Activated CD4-positive, alpha-beta memory T cell treated with anti-CD3 and anti-CD28 coated beads for 36 hours (primary cell): ENCODE data around the gene CPE. TPM values are rescaled to one million over a fixed set of nuclear protein-coding genes. Genes with fewer than 3 reads are reported as not detected.
"Not testable (repeated sequence)": the region's sequence is repeated elsewhere in the genome, so short reads cannot be mapped to it uniquely, and the experiment has no call there.

ENCODE experiments used
- CTCF ChIA-PET: fragments of 350-600 bp; sonication (Branson Sonifier 250); formaldehyde crosslinking; loops from one replicate; lab custom pipeline; 2021; ENCODE audit warnings: antibody characterized with exemption, inconsistent platforms; lab: Charles Lee
- POLR2A ChIA-PET: fragments of 350-600 bp; sonication (Branson Sonifier 250); formaldehyde crosslinking; loops from one replicate; lab custom pipeline; 2021; ENCODE audit warnings: antibody characterized with exemption; lab: Charles Lee
- DNase-seq: peaks from one replicate; pipeline ENCODE4 v3.0.0-alpha.2; 2020
- H3K27ac Mint-ChIP-seq: one replicate; pipeline ENCODE4 v1.8.0; 2021; ENCODE audit warnings: mixed read lengths
- H3K27me3 Mint-ChIP-seq: one replicate; pipeline ENCODE4 v1.8.0; 2021; ENCODE audit warnings: mixed read lengths
- H3K36me3 Mint-ChIP-seq: one replicate; pipeline ENCODE4 v1.8.0; 2021; ENCODE audit warnings: mixed read lengths
- H3K4me1 Mint-ChIP-seq: one replicate; pipeline ENCODE4 v1.8.0; 2021; ENCODE audit warnings: low read depth, mixed read lengths
- H3K4me3 Mint-ChIP-seq: one replicate; pipeline ENCODE4 v1.8.0; 2021; ENCODE audit warnings: mild to moderate bottlenecking, mixed read lengths
- H3K9me3 Mint-ChIP-seq: one replicate; pipeline ENCODE4 v1.8.0; 2021; ENCODE audit warnings: mixed read lengths
- intact Hi-C: fragments of 100-400 bp; cut with micrococcal nuclease; formaldehyde crosslinking; loops from one replicate; pipeline ENCODE4 v1.15.1; 2023
- total RNA-seq, 2 experiments: library from RNA; stranded (reverse); gene quantifications; one replicate each; pipeline ENCODE4 v1.2.3, GENCODE V29; 2021

CPE gene
- total RNA-seq, 2 experiments from 2014 or later: not detected

GRCh38 chr4:165449333-165449732 lies 70.5 kb downstream of the CPE start:
- POLR2A ChIA-PET: no interaction called here
- CTCF ChIA-PET: interaction anchor here (1.0 kb wide), 1 partner anchor 318 kb away, joined by 4 read pairs; no protein-coding TSS in a partner anchor
- Mint-ChIP-seq H3K4me1 (no peaks in the 10 kb centered on the region), H3K36me3 (no peaks in the 10 kb centered on the region), H3K27me3 (no peaks in the 10 kb centered on the region), H3K4me3 (no peak overlapping the region), H3K27ac (no peak overlapping the region), H3K9me3 (no peaks in the 10 kb centered on the region)
- intact Hi-C loops: no loop called here
- DNase-seq: no peak

- Mint-ChIP-seq H3K4me1 (no peaks in the 10 kb centered on the region), H3K27me3 (no peaks in the 10 kb centered on the region), H3K27ac (no peak overlapping the region), H3K9me3 (no peaks in the 10 kb centered on the region), H3K4me3 (no peak overlapping the region), H3K36me3 (no peaks in the 10 kb centered on the region)
- intact Hi-C loops: no loop called here
- ChIA-PET CTCF (no interaction called here), POLR2A (no interaction called here)
- DNase-seq: no peak
These were observed 72.1 kb downstream of the CPE start for GRCh38 chr4:165450871-165451270.

- H3K27me3 Mint-ChIP-seq, POLR2A ChIA-PET, DNase-seq, H3K4me3 Mint-ChIP-seq, H3K4me1 Mint-ChIP-seq, H3K36me3 Mint-ChIP-seq, H3K9me3 Mint-ChIP-seq, H3K27ac Mint-ChIP-seq, intact Hi-C loops: not testable (repeated sequence)
- CTCF ChIA-PET: interaction anchor here (0.9 kb wide), 1 partner anchor 322 kb away, joined by 3 read pairs; no protein-coding TSS in a partner anchor
These were observed 74.3 kb downstream of the CPE start for GRCh38 chr4:165453140-165453539.

GRCh38 chr4:165454426-165454825 lies 75.6 kb downstream of the CPE start:
- no peaks in the 10 kb centered on the region for H3K4me1 Mint-ChIP-seq

GRCh38 chr4:165457793-165458192 lies 79.0 kb downstream of the CPE start:
- peaks cover 3% of the 10 kb centered on the region for H3K27me3 Mint-ChIP-seq
- H3K4me3 Mint-ChIP-seq: no peak overlapping the region
- H3K9me3 Mint-ChIP-seq: no peaks in the 10 kb centered on the region
- no peaks in the 10 kb centered on the region for H3K4me1 Mint-ChIP-seq
- CTCF ChIA-PET: interaction anchor here (2.5 kb wide), 1 partner anchor 326 kb away, joined by 9 read pairs; no protein-coding TSS in a partner anchor
- DNase-seq: no peak
- no peak overlapping the region for H3K27ac Mint-ChIP-seq
- intact Hi-C loops: no loop called here
- POLR2A ChIA-PET: no interaction called here
- H3K36me3 Mint-ChIP-seq: no peaks in the 10 kb centered on the region

More at GRCh38 chr4:165454426-165454825, 75.6 kb downstream of the CPE start:
- DNase-seq: no peak
- H3K27ac Mint-ChIP-seq: no peak overlapping the region
- no peaks in the 10 kb centered on the region for H3K9me3 Mint-ChIP-seq
- POLR2A ChIA-PET: no interaction called here
- no peaks in the 10 kb centered on the region for H3K27me3 Mint-ChIP-seq
- H3K36me3 Mint-ChIP-seq: no peaks in the 10 kb centered on the region
- CTCF ChIA-PET: interaction anchor here (1.2 kb wide), 1 partner anchor 10 kb away, joined by 3 read pairs; no protein-coding TSS in a partner anchor
- intact Hi-C loops: no loop called here
- H3K4me3 Mint-ChIP-seq: no peak overlapping the region

GRCh38 chr4:165458471-165458870 lies 79.7 kb downstream of the CPE start:
- ChIA-PET POLR2A (no interaction called here), CTCF (interaction anchor here (2.5 kb wide), 1 partner anchor 327 kb away, joined by 9 read pairs; no protein-coding TSS in a partner anchor)
- Mint-ChIP-seq H3K4me1 (no peaks in the 10 kb centered on the region), H3K36me3 (no peaks in the 10 kb centered on the region), H3K27me3 (peaks cover 3% of the 10 kb centered on the region), H3K9me3 (no peaks in the 10 kb centered on the region), H3K27ac (no peak overlapping the region), H3K4me3 (no peak overlapping the region)
- intact Hi-C loops: no loop called here
- no peak for DNase-seq

- Mint-ChIP-seq H3K36me3 (no peaks in the 10 kb centered on the region), H3K9me3 (no peaks in the 10 kb centered on the region), H3K27ac (no peak overlapping the region), H3K27me3 (peaks cover 3% of the 10 kb centered on the region), H3K4me3 (no peak overlapping the region), H3K4me1 (no peaks in the 10 kb centered on the region)
- intact Hi-C loops: loop anchor here (10.0 kb wide), 1 partner anchor 676 kb away; no protein-coding TSS in a partner anchor
- POLR2A ChIA-PET: interaction anchor here (0.5 kb wide), 2 partner anchors 117 to 1950 kb away, joined by 3 to 4 read pairs; no protein-coding TSS in a partner anchor
- CTCF ChIA-PET: interaction anchor here (1.2 to 1.6 kb wide), 4 partner anchors 32 to 349 kb away, joined by 3 to 16 read pairs (median 10); partner anchors contain the start of gene TMEM192
- no peak for DNase-seq
These were observed 82.5 kb downstream of the CPE start for GRCh38 chr4:165461159-165461821.

GRCh38 chr4:165462009-165462408 lies 83.2 kb downstream of the CPE start:
- Mint-ChIP-seq H3K4me3 (no peak overlapping the region), H3K36me3 (no peaks in the 10 kb centered on the region), H3K9me3 (no peaks in the 10 kb centered on the region), H3K4me1 (no peaks in the 10 kb centered on the region), H3K27ac (no peak overlapping the region), H3K27me3 (peaks cover 3% of the 10 kb centered on the region)
- no peak for DNase-seq
- intact Hi-C loops: loop anchor here (10.0 kb wide), 1 partner anchor 677 kb away; no protein-coding TSS in a partner anchor
- ChIA-PET CTCF (interaction anchor here (0.7 to 1.6 kb wide), 2 partner anchors 136 to 330 kb away, joined by 3 to 16 read pairs; no protein-coding TSS in a partner anchor), POLR2A (interaction anchor here (0.5 kb wide), 2 partner anchors 118 to 1950 kb away, joined by 3 to 4 read pairs; no protein-coding TSS in a partner anchor)

GRCh38 chr4:165464376-165464775 lies 85.6 kb downstream of the CPE start:
- Mint-ChIP-seq H3K27me3 (peaks cover 3% of the 10 kb centered on the region), H3K4me1 (no peaks in the 10 kb centered on the region), H3K4me3 (no peak overlapping the region), H3K9me3 (no peaks in the 10 kb centered on the region), H3K27ac (no peak overlapping the region), H3K36me3 (no peaks in the 10 kb centered on the region)
- ChIA-PET POLR2A (no interaction called here), CTCF (interaction anchor here (0.6 to 3.8 kb wide), 7 partner anchors 9 to 351 kb away, joined by 3 to 44 read pairs (median 5); partner anchors contain the start of gene TMEM192)
- no peak for DNase-seq
- intact Hi-C loops: loop anchor here (1.0 to 10.0 kb wide), 4 partner anchors 108 to 680 kb away; no protein-coding TSS in a partner anchor

- H3K4me1 Mint-ChIP-seq: no peaks in the 10 kb centered on the region
- H3K36me3 Mint-ChIP-seq: no peaks in the 10 kb centered on the region
- no peak overlapping the region for H3K4me3 Mint-ChIP-seq
- ChIA-PET POLR2A (no interaction called here), CTCF (interaction anchor here (0.8 to 3.8 kb wide), 6 partner anchors 8 to 352 kb away, joined by 3 to 44 read pairs (median 6); partner anchors contain the start of gene TMEM192)
- DNase-seq: no peak
- H3K27ac Mint-ChIP-seq: no peak overlapping the region
- peaks cover 3% of the 10 kb centered on the region for H3K27me3 Mint-ChIP-seq
- intact Hi-C loops: loop anchor here (1.0 to 10.0 kb wide), 4 partner anchors 108 to 680 kb away; no protein-coding TSS in a partner anchor
- no peaks in the 10 kb centered on the region for H3K9me3 Mint-ChIP-seq
These were observed 86.1 kb downstream of the CPE start for GRCh38 chr4:165464813-165465381.

- H3K4me1 Mint-ChIP-seq: no peaks in the 10 kb centered on the region
- no peak overlapping the region for H3K4me3 Mint-ChIP-seq
- H3K9me3 Mint-ChIP-seq: peaks cover 9% of the 10 kb centered on the region
- peaks cover 6% of the 10 kb centered on the region for H3K27me3 Mint-ChIP-seq
- no peak overlapping the region for H3K27ac Mint-ChIP-seq
- no peak for DNase-seq
- intact Hi-C loops: no loop called here
- ChIA-PET CTCF (interaction anchor here (1.6 to 2.7 kb wide), 2 partner anchors 23 to 339 kb away, joined by 5 to 24 read pairs; no protein-coding TSS in a partner anchor), POLR2A (no interaction called here)
- peaks cover 5% of the 10 kb centered on the region for H3K36me3 Mint-ChIP-seq
These were observed 91.2 kb downstream of the CPE start for GRCh38 chr4:165470009-165470408.
